ENCODE data around the gene ADCY7.

The ADCY7 gene

DNA sequence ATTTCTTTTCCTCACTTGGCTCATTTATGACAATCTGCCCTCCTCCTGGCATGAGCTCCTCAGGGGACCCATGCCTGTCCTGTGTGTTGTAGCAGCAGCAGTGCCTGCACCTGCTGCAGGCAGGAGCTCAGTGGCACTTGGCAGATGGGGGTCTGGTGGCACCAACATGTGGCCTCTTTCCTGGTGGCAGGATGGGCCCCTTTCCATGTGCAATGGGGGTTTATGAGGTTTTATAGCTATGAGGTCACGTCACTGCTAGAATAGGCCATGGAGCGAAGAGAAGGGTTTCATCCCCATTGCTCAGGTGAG is 7.0 kb downstream of the ADCY7 start:
- TF ChIP-seq, protein P1, sequence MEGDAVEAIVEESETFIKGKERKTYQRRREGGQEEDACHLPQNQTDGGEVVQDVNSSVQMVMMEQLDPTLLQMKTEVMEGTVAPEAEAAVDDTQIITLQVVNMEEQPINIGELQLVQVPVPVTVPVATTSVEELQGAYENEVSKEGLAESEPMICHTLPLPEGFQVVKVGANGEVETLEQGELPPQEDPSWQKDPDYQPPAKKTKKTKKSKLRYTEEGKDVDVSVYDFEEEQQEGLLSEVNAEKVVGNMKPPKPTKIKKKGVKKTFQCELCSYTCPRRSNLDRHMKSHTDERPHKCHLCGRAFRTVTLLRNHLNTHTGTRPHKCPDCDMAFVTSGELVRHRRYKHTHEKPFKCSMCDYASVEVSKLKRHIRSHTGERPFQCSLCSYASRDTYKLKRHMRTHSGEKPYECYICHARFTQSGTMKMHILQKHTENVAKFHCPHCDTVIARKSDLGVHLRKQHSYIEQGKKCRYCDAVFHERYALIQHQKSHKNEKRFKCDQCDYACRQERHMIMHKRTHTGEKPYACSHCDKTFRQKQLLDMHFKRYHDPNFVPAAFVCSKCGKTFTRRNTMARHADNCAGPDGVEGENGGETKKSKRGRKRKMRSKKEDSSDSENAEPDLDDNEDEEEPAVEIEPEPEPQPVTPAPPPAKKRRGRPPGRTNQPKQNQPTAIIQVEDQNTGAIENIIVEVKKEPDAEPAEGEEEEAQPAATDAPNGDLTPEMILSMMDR (IDR thresholded peaks at IDR 0.05; ENCODE audit: low read depth, low read length) = no peak
- DNase-seq (ENCODE audit: extremely low read depth, low read depth) = no peak

DNA sequence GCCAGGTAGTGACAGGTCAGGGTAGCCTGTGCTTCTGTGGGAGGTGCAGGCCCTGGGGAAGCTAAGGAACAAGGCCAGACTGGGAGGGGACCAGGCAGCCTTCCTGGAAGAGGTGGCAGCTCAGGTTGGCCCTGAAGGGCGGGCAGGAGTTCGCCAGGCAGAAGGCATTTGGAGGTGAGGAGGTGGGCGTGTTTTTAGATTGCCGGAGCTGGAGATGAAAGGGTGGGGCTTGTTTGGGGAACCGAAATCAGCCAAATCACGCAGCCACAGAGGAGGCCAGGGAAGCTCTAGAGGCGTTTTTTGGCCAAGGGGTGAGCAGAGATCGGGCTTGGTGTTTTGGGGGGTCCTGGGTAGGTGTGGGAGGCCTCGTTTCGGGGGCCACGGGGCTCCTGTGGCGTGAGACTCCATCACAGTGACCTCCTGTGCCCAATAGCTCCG is 7.6 kb downstream of the ADCY7 start:
- TF ChIP-seq, protein P1 (IDR thresholded peaks at IDR 0.05; ENCODE audit: low read depth, low read length) = no peak
- no peak for DNase-seq (ENCODE audit: extremely low read depth, low read depth)

DNA sequence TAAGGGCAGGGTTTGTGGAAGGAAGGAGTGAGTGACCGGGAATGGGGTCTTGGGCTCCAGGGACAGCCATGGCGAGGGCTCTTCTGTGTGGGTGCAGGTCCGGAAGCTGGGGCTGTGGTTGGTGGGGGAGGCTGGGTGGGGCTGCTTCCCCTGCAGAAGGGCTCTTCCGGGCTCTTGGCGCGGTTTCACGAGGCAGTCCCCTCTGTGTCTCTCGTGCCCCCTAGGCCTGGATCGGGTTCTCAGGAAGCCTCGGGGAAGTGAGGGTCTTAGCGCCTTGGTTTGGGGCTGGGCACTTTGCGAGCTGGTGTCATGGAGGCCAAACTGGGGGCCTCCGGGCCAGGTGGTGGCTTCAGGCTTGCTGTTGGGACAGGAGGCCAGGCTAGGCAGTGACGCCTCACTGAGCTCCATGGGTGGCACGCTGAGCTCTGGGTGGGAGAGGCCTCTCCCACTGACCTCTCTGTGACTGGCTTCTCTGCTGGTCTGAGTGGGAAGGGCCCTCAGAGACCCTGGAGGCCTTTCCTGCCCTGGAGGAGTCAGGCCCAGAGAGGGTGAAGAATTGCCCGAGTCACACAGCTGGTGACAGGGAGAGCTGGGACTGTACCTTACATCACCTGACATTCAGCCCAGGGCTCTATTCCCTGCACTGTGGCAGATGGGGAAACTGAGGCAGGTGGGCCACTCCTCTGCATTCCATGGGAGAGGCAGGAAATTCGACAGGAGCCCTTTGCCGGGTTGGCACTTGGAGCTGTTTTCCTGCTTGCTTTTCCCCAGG is 8.2 kb downstream of the ADCY7 start:
- no peak for DNase-seq (ENCODE audit: extremely low read depth, low read depth)
- TF ChIP-seq, protein P1 (IDR thresholded peaks at IDR 0.05; ENCODE audit: low read depth, low read length) = no peak

DNA sequence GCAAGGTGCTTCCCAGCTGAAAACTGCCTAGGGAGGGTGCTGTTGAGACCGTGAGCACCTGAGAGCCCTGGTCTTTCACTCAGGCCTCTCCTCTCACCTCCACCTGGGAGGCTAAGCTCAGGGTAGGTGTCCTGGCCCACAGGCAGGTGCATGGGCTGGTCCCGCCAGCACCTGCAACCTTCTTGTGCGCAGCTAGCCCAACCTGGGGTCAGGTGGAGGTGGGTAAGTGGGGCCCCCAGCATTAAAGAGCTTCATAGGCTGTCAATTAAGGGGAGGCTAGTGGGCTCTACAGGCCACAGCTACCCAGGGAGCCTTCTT is 8.7 kb downstream of the ADCY7 start:
- TF ChIP-seq, protein P1 (IDR thresholded peaks at IDR 0.05; ENCODE audit: low read depth, low read length) = no peak
- no peak for DNase-seq (ENCODE audit: extremely low read depth, low read depth)

DNA sequence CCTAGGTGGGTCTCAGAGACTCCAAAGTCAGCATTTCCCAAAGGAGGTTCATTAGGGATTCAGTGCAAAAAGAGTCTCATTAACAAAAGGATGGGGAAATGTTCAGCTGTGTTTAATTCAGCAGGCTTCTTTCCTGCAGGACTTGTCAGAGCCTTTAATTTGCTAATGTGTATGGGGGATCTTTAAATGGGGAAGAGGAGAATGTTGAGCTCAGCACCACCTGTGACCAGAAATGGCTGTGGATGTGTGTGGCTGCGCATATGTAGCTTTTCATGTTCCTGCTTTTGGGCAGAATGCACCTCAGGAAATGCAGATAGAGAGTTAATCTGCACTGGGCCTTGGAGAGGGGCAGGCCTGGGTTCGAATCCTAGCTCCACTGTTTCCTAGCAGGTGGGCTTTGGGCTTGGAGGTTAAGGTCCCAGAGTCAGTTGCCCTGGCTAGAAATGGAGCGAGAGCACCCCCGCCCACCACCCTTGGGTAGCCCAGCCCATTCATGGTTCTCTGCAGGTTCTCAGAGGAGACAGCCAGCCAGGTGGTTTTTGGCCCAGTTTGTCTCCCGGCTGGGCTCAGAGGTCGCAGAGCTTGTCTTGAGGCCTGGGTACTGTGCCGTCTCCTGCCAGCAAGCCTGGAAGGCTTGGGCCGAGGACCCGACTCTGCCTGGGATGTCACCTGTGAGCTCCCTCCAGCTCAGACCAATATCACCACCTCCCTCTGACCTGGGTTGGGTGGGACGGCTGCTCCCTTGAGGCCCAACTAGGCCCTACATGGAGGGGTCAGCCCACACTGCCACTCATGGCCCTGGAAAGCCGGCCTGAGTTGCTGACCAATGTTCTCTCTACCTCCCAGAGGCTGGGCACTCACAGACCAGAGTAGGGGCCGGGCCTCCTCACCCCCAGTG is 9.3 kb downstream of the ADCY7 start:
- no peak for DNase-seq (ENCODE audit: extremely low read depth, low read depth)
- TF ChIP-seq, protein P1 (IDR thresholded peaks at IDR 0.05; ENCODE audit: low read depth, low read length) = no peak

DNA sequence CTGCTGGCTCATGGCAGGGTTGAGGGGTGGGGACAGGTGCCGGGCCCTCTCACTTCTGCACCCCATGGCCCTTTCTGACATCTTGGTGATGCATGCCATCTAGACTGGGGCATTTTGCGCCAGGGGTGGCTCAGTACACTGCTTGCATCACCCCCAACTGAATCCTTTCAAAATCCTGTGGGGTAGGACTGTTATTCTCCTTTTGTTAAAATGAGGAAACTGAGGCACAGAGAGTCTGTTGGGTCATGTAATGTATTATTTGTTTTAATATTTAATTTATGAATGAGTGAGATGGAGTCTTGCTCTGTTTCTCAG is 9.9 kb downstream of the ADCY7 start:
- DNase-seq (ENCODE audit: extremely low read depth, low read depth) = no peak
- TF ChIP-seq, protein P1 (IDR thresholded peaks at IDR 0.05; ENCODE audit: low read depth, low read length) = no peak

DNA sequence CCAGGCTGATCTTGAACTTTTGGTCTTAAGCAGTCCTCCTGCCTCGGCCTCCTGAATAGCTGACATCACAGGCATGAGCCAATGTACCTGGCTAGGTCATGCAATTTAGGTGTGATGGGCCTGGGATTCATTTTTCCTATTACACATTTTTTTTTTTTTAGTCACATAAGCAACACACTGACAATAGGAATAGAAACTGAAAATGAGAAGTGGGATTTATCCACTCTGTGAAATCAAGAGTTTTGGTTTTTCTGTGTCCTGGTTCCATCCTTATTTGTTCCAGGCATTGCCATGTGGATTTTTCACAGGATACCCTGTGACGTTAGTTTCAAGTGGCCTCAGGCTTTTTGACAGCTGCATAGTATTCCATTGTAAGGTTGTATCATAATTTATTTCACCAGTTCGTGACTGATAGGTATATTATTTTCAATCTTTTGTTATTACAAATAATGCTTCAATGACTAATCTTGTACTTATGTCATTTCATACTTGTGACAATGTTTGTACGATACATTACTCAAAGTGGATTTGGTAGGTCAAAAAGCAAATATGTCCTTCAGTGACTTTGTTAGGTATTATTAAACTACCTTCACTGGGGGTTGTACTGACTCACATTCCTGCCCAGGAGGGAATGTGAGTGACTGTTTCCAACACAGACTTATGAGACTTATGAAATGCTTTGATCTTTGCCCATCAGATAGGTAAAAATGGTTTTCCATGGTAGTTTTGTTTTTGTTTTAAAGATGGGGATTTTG is 10.6 kb downstream of the ADCY7 start:
- TF ChIP-seq, protein P1 (IDR thresholded peaks at IDR 0.05; ENCODE audit: low read depth, low read length) = no peak
- no peak for DNase-seq (ENCODE audit: extremely low read depth, low read depth)

Measured in AG09319 (cell line).